Measurements from ENCODE around the gene GORAB. TPM values are rescaled to one million over a fixed set of nuclear protein-coding genes. Genes with fewer than 3 reads are reported as not detected.

GORAB gene
- total and polyA plus RNA-seq, 2 of the 13 experiments (the other 11 are each of a cell fraction or from before 2014, with no cell fraction given) = 6.6 to 9.2 TPM

DNA sequence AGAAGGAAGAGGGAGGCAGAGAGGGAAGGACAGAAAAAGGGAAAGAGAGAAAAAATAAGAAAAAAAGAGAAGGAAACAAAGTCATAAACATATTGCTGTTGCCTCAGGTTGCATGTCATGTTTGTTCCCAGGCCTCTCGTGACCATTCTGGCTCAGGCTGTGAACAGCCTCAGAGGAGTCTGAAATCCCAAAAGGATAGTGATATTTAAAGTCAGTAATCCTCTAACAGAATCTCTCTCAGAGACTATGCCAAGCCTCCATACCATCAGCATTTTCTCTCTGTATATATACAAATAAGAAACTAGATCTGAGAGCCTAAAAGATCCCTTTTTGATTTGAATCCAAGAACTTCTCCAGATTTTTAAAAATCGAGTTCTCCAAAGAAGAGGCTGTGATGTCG is 35.2 kb downstream of the GORAB start (continued):
- TF ChIP-seq SCMH1 (CRISPR knock-in tag; IDR thresholded peaks at IDR 0.05; ENCODE audit: borderline replicate concordance) (no peak), CHD2 (IDR thresholded peaks at IDR 0.05; ENCODE audit: low read depth, low read length) (no peak), ZNF317 (CRISPR knock-in tag; IDR thresholded peaks at IDR 0.05) (no peak), NBN (conservative IDR thresholded peaks at IDR 0.05) (no peak), FOXA3 (CRISPR knock-in tag; IDR thresholded peaks at IDR 0.05) (no peak), ZNF282 (IDR thresholded peaks at IDR 0.05; ENCODE audit: partially characterized antibody) (no peak)
- TF ChIP-seq, protein P1, sequence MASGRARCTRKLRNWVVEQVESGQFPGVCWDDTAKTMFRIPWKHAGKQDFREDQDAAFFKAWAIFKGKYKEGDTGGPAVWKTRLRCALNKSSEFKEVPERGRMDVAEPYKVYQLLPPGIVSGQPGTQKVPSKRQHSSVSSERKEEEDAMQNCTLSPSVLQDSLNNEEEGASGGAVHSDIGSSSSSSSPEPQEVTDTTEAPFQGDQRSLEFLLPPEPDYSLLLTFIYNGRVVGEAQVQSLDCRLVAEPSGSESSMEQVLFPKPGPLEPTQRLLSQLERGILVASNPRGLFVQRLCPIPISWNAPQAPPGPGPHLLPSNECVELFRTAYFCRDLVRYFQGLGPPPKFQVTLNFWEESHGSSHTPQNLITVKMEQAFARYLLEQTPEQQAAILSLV (CRISPR knock-in tag; IDR thresholded peaks at IDR 0.05; ENCODE audit: borderline replicate concordance) = no peak
- TF ChIP-seq, protein P2, sequence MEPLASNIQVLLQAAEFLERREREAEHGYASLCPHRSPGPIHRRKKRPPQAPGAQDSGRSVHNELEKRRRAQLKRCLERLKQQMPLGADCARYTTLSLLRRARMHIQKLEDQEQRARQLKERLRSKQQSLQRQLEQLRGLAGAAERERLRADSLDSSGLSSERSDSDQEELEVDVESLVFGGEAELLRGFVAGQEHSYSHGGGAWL (CRISPR knock-in tag; IDR thresholded peaks at IDR 0.05) = no peak

DNA sequence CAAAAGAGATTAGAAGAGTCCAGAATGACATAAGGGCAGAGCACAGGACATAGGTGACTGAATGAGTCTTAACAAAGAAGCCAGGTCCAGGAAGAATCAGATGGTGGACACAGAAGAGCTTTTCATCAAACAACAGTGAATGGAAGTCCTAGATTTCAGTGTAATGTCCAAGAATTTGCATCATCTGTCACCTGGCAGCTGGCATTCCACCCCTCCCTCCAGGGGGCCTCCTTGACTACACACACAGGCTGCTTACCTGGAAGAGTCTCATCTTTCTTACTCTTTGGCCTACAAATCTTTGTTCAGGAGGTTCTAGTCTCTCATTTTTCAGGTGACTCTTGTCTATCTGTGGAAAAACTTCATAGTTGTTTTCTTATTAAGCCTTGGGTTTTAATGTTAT is 36.2 kb downstream of the GORAB start:
- FAIRE-seq = no peak
- Histone ChIP-seq H3K4me3 (replicated peaks in 1 of 3; ENCODE audit: insufficient read depth in 1 of 3, low read depth in 2 of 3, low read length in 3 of 3) (no peak overlapping the region), H3K79me2 (ENCODE audit: insufficient read depth, low read length) (no peaks in the 10 kb centered on the region), H3K9me3 (ENCODE audit: low read length) (no peaks in the 10 kb centered on the region), H3K4me2 (ENCODE audit: low read depth, low read length) (no peak overlapping the region), H3K9ac (ENCODE audit: insufficient read depth, low read depth, low read length) (no peak overlapping the region), H4K20me1 (ENCODE audit: insufficient read depth, low read length) (no peaks in the 10 kb centered on the region), H3K27me3 (ENCODE audit: control insufficient read depth in 1 of 2, insufficient read depth in 2 of 2, low read length in 2 of 2) (no peaks in the 10 kb centered on the region), H3K36me3 (replicated peaks in 1 of 2; ENCODE audit: control insufficient read depth in 1 of 2, insufficient read depth in 2 of 2, low read length in 2 of 2) (no peaks in the 10 kb centered on the region), H3K4me1 (ENCODE audit: insufficient read depth, low read length) (peaks cover 4% of the 10 kb centered on the region), H3K27ac (ENCODE audit: extremely low read length, insufficient read depth, low read length) (no peak overlapping the region), H2AFZ (ENCODE audit: low read length) (no peak overlapping the region)
- TF ChIP-seq RFX5 (IDR thresholded peaks at IDR 0.05; ENCODE audit: low read depth, low read length) = peak; percentile 69
- no peak for TF ChIP-seq ZNF772 (CRISPR knock-in tag; IDR thresholded peaks at IDR 0.05)
- POLR2A ChIA-PET = no interaction called here
- no TSS peak for BruUV-seq (replicated peaks)
- CTCF ChIA-PET (ENCODE audit: low intra/inter-chr PET ratio, low total read pairs) = no interaction called here
- intact Hi-C loops (cut with micrococcal nuclease; ENCODE audit: unreplicated experiment) (no loop called here), in situ Hi-C loops (cut with HindIII; ENCODE audit: extremely low pct_ligation_motif_present, low pct_unique_long_range_greater_than_20kb) (no loop called here)
- no peak for ATAC-seq
- DNase-seq (ENCODE audit: low spot score) = no peak

All from HepG2 (cell line).